Right renal cortex interstitium (tissue), 3 donors: ENCODE data around the gene VSTM2L. TPM values are rescaled to one million over a fixed set of nuclear protein-coding genes. Genes with fewer than 3 reads are reported as not detected.

Experiments
- DNase-seq, 3 donors: peaks; one replicate each; pipeline ENCODE4 v3.0.0-alpha.2; 2013; ENCODE audit warnings: low read depth in 3 of 3, low spot score in 2 of 3
- polyA plus RNA-seq, 3 donors: library from polyadenylated mRNA; unstranded; fragments of 120-200 nt; gene quantifications; one replicate each; pipeline ENCODE4 v1.2.1, GENCODE V29; 2013; ENCODE audit not compliant: insufficient read length in 3 of 3

The VSTM2L gene
- polyA plus RNA-seq, 3 donors: 0.93 to 1.3 (median 1.2) TPM

DNA sequence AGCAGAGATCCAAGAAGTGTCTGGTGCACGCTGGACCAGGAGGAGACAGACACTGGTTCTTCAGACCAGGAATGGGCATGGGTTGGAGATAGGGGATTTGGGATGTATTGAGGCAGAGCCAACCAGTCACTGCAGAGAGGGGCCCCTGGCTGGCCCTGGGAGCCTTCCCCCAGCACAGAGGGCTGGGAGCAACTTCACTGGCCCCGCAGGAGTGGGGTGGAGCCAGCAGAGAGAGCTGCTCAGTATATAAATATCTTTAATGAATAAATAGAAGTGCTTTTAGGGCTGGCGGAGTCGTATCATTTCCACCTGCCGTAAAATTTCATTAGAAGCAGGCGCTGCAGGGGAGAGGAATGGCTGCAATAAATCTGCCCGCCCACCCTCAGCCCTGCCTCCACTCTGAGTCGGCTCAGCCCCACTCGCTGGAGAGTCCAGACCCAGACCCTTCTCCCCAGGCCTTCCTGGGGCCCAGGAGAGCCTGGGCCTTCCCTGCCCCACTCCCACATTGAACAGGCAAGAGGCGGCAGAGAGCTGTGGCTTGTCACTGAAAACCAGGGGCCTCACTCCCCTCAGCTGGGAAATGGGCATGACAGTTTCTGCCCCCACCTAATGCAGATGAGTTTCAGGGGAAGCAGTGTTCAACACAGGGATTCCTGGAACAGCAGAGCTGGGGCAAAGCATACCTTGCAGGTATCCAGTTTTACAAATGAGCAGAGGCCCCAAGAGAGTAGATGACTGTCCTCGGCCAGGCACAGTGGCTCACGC, 23.9 kb upstream of the VSTM2L start:
- DNase-seq: no peak

DNA sequence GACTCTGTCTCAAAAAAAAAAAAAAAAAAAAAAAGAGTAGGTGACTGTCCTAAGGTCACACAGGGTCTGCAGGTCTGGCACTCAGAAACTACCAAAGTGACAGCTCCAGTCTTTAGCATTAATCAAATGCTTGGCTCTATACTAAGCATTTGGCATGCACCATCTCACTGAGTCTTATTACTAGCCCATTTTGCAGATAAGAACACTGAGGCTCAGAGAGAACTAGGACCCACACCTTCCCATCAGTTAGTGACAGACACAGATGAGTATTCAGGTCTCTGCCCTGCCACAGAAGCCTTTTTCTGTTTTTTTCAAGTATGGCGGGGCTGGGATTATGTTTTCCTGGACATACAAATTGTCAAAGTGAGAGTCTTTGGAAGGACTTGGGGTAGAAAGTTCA, 23.1 kb upstream of the VSTM2L start:
- no peak for DNase-seq

DNA sequence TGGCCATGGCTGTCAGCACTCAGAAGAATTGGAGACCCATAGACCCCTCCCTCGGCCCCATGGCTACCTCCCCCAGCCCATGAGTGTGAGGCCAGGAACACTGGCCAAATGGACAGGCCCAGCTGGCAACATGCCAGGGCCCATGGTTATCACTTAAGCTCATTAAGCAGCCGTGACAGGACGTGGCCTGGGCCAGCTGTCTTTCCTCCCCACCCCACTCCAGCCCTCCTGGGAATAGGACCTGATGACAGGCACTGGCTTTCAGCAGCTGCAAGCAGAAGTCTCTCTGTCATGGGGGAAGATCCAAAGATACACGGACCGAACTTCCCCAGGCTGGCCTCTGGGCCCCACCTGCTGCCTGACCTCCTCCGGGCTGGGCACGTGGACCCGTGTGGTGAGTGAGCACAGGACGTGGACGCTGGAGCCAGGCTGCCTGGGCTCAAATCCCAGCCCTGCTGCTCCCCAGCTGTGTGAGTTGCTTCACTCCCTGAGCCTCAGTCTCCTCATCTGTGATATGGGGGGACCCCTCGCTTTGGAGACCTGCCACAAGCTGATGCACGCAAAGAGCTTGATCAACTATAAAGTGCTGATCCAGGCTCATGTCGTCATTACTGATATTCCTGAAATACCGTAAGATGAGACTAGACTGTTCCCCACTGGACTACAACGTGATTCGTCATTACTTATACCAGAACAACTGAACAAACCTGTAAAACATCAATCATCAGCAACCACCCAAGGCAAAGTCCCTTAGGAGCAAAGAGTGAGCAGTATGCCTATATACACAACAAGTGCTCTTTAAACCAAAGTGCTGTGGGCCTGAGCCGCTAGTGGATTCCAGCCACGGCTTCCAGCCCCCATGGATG, 22.0 kb upstream of the VSTM2L start:
- no peak for DNase-seq

DNA sequence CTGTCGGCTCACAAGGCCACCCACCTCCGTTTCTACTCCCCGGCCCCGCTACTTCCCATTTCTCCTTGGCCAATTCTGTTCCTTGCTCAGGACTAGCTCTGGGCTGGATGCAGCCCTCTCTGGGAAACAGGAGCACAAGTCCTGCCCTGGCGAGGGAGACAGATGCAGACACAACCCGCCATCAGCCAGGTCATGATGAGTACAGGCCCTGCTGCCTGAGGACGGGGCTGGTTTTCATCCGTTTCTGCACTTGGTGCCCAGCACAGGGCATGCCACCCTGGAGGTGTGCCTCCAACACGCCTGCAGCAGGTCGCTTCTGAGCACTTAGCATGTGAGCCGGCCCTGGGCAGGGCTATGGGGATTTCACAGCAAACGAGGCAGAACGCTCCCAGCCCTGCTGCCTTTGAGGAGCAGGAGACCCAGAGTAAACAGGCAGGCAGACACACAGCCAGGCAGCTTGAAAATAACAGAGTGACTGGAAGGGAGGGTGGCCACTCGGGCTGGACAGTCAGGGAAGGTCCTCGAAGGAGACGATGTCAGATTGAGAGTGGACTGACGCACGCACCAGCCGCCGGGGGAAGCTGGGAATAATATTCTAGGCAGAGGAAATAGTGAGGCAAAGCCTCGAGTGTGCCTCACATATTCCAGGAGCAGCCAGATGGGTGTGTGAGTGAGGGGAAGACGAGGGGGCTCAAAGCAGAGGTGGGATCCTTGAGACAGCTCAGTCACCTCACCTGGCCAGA, 21.2 kb upstream of the VSTM2L start:
- no peak for DNase-seq

DNA sequence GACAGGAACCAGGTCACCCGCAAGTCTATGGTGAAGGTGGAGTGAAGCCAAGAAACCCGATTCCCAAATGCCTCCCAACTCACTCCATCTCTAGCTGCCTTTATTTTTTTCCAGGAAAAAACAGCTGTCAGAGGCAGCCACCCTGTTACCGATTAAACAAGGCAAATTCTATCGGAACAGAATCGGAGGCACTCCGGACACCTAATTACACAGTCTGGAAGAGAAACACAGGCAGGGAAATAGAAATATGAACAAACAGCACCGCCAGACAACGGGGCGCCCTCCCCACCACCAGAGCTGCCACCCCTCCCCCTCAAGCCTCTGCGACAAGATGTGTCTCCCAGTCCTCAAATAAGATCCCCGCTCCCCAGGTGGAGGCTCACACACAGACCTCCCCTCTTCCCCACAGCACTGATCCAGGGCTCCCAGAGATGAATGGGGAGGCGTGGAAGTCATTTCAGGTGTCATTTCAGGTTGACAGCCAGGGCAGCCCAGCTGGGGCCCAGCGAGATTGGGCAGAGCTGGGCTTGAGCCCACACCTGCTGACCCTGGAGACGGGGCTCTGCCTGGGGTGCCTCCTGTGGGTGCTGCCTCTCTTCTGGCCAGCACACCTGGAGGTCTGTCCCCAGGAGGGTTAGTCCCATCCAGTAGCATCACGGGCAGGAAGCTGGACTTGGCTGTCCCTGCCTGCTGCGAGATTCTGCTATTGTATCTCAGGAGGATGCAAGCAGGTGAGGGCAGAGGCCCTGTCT, 19.8 kb upstream of the VSTM2L start:
- no peak for DNase-seq

DNA sequence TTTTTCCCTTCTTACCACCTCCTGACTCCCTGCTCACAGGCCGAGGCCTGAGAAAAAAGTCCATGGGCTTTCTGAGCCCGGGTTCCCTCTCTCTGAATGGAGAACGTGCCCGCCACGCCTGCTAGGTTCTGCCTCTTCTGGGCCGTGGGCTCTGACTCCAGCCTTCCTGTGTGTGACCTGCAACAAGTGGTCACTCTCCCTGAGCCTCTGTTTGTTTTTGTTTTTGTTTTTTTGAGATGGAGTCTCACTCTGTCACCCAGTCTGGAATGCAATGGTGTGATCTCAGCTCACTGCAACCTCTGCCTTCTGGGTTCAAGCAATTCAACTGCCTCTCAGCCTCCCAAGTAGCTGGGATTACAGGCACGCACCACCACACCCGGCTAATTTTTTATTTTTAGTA, 17.9 kb upstream of the VSTM2L start:
- no peak for DNase-seq

DNA sequence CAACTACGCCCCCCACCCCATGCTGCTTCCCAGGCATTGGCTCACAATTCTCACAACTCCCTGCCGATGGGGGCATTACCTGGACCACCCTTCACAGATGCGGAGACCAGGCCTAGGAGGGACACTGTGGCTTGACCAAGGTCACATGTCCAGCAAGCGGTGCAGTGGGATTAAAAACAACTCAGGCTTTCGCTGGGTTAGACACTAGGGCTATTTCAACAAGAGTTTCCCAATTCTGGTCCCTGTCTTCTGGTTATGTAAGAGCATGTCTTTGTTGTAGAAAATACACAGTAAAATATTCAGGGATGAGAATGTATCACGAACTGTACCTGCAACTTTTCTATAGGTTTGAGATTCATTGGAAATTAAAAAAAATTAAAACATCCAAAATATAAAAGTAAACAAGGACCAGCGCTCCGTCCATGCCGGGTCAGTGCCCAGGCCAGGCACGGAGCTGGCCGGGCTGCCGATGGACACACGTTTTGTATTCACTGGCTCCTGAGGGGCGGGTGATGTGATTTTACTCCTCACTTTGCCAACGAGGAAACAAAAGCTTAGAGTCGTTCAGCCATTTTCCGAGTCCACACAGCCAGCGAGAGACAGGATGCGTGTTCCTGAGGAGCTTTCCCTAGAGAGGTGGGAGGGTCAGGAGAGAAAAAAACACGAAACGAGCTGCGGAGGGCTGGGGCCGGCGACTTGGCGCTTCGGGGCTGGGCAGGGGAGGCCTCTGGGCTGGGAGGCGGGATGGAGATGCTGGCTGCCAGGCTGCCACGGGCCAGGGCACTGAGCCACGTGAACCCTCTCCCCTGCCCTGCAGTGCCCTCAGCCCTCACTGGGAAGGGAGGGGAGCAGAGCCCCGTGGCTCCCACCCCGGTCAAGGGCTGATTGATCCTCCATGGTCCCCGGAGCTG, 17.1 kb upstream of the VSTM2L start:
- DNase-seq: no peak

DNA sequence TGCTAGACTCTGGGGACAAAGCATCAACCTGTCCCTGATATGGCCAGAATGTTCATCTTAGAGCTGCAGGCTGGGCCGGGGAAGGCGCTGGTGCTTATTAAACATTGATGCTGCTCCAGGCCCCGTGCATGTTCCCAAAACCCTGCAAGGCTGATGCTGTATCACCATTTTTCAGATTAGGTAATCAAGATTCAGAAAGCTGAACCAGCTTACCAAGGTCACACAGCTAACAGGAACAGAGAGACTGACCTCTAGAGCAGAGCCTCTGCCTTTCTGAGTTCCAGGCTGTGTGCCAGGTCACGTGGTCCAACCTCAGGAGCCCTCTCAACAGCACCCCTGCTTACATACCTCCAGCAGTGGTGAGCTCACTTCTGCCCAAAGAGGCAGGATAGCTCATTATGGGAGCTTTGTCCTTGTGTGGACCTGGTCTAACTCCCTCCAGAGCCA, 16.1 kb upstream of the VSTM2L start:
- DNase-seq: no peak

DNA sequence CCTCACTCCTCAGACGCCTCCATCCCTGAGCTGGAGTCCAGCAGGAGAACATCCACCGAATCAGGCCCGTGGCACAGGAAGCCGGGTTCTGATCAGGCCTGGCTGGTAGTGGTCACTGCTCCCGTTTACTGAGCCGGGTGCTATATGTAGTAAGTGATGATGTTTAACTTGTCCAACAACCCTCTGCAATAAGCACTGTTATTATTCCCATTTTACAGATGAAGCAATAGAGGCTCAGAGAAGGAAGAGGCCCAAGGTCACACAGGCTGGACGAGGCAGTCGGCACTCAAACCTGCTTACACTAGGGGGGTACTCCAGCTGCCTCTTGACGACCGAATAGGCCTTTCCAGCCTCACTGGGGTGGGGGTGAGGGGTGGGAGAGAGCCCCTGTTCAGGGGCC, 14.3 kb upstream of the VSTM2L start:
- DNase-seq: no peak

DNA sequence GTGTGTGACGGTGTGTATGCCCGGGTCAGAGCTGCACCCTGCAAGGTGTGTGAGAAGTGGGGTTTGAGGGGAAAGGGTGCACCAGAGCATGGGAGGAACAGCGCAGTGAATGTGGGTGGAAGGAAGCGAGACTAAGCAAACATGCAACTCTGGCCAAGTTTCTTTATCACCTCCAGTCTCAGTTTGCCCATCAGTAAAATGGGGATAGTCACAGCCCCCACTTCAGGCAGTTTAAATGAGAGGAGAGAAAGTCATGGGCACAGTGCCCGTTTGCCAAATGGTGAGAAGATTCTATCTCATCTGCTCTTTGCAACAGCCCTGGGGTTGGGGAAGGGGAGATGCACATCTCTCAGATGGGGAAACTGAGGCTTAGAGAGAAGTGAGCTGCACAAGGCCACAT, 12.8 kb upstream of the VSTM2L start:
- DNase-seq: no peak

DNA sequence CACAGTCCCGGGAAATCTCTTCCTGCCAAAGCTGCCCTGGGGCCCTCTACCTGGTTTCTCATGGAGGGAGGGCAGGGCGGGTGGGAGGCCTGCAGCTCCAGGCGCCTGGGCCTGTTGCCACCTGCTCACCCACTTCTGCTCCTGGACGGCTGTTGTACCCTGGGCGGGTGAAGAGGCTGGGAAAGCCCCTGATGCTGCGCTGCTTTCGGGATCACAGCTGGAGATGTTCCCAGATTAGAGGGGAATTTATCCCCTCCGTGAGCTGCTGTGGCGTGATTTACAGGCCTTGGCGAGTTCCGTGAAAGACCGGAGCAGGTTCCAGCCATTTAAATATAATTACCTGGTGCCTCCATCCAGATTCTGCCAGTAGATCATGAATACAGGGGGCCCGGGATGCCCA, 12.3 kb upstream of the VSTM2L start:
- DNase-seq: no peak

DNA sequence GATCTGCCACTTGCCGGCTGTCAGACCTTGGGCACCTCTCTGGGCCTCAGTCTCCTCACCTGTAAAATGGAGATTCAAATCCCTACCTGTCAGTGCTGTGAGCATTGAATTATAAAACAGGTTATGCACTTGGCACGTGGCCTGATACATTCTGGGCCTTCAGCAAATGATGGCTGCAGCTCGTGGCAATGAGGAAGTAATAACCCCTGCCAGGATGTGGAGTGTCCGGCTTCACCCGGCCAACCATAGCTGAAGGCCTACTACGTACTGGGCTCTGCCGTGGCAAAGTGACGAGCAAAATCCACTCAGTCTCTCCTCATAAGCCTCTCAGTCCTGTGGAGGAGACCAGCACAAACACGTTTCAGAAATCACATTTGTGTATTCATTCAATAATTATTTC, 10.9 kb upstream of the VSTM2L start:
- DNase-seq: no peak

DNA sequence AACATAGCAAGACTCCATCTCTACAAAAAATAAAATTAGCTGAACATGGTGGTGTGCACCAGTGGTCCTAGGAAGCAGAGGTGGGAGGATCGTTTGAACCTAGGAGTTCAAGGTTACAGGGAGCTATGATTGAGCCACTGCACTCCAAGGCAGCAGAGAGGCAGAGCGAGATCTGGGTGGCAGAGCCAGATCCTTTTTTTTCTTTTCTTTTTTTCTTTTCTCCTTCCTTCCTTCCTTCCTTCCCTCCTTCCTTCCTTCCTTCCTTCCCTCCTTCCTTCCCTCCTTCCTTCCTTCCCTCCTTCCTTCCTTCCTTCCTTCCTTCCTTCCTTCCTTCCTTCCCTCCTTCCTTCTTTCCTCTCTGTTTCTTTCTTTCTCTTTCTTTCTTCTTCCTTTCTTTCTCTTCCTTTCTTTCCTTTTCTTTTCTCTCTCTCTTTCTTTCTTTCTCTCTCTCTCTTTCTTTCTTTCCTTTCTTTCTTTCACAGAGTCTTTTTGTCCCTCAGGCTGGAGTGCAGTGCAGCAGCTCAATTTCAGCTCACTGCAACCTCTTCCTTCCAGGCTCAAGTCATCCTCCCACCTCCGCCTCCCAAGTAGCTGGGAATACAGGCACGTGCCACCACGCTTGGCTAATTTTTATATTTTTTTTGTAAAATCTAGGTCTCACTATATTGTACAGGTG, 9.2 kb upstream of the VSTM2L start:
- DNase-seq: no peak

DNA sequence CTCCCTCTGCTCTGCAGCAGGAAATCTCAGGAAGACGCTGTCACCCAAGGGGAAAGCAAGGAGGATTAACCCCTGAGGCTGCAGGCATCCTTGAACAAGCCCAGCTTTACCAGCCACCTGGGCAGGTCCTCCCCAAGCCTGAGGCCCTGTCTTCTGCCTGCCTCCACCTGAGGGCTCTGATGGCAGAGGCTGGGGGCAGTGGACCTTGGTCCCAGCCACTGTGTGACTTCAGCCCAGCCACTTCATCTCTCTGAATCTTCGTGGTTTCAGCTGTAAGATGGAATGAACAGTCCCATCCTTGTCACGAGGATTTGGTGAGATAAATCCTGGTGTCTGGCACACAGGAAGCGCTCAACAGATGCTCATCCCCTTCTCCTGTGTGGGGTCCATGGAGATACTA, 8.5 kb upstream of the VSTM2L start:
- DNase-seq: no peak

DNA sequence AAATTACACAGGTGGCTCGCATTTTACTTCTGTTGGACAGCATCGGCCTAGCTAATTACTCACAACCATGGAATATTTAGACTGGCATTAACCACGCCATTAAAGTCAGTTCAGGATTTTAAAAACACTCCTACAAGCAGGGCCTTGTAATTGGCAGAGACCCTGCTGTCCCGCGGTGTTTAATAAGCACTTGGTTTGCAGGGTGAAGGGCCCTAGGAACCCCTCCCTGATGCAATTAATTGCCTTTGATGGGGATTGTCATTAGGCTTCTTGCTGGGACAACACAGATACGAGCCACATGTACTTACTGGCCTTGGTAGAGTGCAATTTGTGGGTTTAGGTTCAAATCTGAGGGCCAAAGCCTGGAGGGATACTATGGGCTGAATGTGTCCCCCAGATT, 7.8 kb upstream of the VSTM2L start:
- no peak for DNase-seq

DNA sequence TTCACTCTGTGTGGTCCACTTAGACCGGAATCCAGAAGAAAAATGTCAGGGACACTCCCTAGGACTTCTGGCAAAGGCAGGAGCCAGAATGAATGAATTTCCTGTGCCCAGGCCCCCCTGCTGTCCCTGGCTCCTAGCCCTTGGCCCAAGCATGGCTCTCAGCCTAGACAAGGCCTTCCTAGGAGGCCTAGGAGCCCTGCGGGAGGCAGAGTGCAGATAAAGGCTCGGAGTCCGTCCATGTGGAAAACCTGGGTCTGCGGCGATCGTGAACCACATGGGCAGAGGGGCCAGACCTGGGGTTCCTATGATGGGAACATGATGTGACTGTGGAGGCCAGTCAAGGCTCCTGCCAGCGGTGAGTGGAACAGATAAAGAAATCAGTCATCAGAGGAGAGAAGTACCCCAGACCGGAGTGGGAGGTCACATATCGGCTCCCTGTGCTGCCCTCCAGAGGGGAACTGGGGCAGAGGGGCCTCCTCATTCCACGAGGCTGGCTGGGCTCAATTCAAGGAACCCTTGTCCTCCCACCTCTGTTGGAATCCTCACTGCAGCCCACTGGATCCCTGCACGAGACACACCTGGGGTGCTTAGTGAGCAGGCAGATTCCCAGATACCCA, 5.9 kb upstream of the VSTM2L start:
- no peak for DNase-seq

DNA sequence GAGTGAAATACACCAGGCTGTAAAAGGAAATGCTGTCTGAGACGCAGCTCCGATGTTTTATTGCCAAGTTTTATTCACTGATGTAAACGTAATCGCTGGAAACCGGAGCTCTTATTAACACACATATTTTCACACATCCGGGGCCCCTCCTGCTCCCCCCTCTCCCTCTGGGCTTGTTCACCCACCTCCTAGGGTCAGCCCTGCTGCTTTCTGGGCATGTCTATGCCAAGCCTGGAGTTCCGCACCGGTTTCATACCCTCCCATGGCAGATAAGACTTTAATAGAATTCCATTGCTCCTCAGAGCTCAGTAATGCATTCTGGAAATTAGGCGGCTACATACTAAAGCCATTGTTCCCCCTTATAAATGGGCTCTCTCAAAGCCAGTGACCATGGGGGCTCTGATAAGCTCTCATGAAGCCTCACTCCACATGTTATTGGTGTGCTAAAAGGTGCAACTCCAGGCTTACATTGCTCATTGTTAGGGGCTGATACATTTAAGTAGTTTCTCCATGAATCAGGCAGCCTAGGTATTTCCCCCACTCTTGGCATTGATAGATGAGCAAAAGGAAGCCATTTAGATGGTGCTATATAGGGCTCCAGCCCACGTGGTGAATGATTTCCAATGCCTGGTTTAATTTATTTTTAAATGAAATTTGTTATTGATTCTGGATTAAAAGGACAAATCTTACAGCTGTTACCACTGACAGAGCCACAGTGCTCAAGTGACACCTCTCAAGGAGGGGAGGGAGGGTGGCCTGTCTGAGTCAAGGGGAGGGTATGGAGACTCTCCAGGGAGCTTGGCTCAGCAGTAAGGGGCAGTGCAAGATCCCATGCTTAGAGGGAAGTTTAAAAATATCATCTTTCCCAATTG, 4.5 kb upstream of the VSTM2L start:
- DNase-seq: no peak
